HEK293T (cell line): Measurements from ENCODE around the gene NMBR.

ENCODE experiments used
- FOXA1 ChIP-seq: fragments of 450-650 bp; IDR thresholded peaks from 2 replicates; pipeline ENCODE4 v1.6.1; 2016; ENCODE audit warnings: mild to moderate bottlenecking
- FOXK2 ChIP-seq: fragments of 450-650 bp; IDR thresholded peaks from 2 replicates; pipeline ENCODE4 v1.6.1; 2016; ENCODE audit warnings: mild to moderate bottlenecking
- NFRKB ChIP-seq: fragments of 450-650 bp; IDR thresholded peaks from 2 replicates; pipeline ENCODE4 v1.6.1; 2016; ENCODE audit warnings: mild to moderate bottlenecking, moderate library complexity

- TF ChIP-seq FOXA1 (no peak), NFRKB (no peak), FOXK2 (no peak)
Observed at GRCh38 chr6:142138876-142139275, 8.0 kb downstream of the NMBR start.
